AG04449 (cell line): ENCODE measurements around the gene KRT40.

ENCODE experiments used
- CTCF ChIA-PET: fragments of 350-600 bp; formaldehyde crosslinking; extraction: SDS; loops from one replicate; lab custom pipeline; 2021; ENCODE audit warnings: antibody characterized with exemption; lab: Yijun Ruan, JAX
- POLR2A ChIA-PET: fragments of 400-600, 350-600 bp; formaldehyde crosslinking; extraction: SDS; loops from one replicate; lab custom pipeline; 2020; ENCODE audit warnings: antibody characterized with exemption, inconsistent platforms; lab: Yijun Ruan, JAX
- DNase-seq: peaks from one replicate; pipeline ENCODE4 v3.0.0-alpha.2; 2010; ENCODE audit warnings: low read depth, low spot score
- H3K4me3 ChIP-seq: 2 replicates; pipeline ENCODE4 v1.5.1; 2011; ENCODE audit warnings: low read depth, mild to moderate bottlenecking, control low read depth, low read length
- TF ChIP-seq, protein P1 (sequence below): IDR thresholded peaks from one replicate; pipeline ENCODE4 v1.5.1; 2011; ENCODE audit warnings: mild to moderate bottlenecking, moderate library complexity, low read length, control low read depth, inconsistent platforms; ENCODE audit not compliant: insufficient read depth; ENCODE audit errors: missing control alignments

The KRT40 gene

DNA sequence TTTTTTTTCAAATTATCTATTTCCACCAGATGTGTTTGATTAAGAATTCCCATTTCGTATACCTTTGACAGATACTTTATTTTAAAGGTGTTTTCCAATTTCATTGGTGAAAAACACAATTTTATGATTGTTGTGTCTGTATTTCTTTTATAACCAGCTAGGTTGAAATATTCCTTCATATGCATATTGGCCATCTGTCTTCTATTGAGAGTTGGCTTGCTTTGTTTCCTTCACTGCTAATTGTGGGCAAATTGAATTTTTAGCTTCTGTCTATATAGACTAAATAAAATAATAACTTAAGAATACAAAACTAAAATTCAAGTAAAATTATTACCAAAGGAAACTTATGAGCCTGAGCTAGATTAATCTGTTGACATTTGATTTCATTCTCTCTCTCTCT lies 11.0 kb upstream of the KRT40 start:
- DNase-seq, result no peak
- CTCF ChIA-PET, result interaction anchor here (1.2 kb wide), 1 partner anchor 32 kb away, joined by 3 read pairs; no protein-coding TSS in a partner anchor
- TF ChIP-seq, protein P1, sequence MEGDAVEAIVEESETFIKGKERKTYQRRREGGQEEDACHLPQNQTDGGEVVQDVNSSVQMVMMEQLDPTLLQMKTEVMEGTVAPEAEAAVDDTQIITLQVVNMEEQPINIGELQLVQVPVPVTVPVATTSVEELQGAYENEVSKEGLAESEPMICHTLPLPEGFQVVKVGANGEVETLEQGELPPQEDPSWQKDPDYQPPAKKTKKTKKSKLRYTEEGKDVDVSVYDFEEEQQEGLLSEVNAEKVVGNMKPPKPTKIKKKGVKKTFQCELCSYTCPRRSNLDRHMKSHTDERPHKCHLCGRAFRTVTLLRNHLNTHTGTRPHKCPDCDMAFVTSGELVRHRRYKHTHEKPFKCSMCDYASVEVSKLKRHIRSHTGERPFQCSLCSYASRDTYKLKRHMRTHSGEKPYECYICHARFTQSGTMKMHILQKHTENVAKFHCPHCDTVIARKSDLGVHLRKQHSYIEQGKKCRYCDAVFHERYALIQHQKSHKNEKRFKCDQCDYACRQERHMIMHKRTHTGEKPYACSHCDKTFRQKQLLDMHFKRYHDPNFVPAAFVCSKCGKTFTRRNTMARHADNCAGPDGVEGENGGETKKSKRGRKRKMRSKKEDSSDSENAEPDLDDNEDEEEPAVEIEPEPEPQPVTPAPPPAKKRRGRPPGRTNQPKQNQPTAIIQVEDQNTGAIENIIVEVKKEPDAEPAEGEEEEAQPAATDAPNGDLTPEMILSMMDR, result no peak
- H3K4me3 ChIP-seq, result no peak overlapping the region
- POLR2A ChIA-PET, result no interaction called here

DNA sequence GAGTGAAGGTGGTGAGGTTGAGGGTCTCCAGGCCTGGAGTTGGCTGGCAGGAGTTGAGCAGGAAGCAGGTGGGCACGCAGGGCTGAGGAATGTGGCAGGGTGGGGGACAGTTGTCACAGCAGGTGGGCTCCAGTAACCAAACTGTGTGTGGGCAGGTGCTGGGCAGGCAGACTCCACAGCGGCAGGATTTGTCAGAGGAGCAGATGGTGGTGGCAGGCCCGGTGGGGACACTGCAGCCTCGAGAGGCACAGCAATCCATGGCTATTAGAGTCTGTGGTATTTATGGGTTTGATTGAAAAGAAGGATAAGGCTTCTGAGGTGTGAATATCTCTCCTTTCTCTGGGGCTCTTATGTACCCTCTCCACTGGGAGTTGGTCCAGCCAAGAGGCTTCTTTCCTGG lies 9.7 kb upstream of the KRT40 start, which contains the start of gene KRTAP3-3:
TSS of gene KRTAP3-3 (minus strand) at position 326 of the 400 bp plus-strand sequence. CDS start at position 259, 67 bp downstream.
- ChIA-PET CTCF (no interaction called here), POLR2A (no interaction called here)
- TF ChIP-seq, protein P1, result no peak
- no peak within 1 kb of the TSS for H3K4me3 ChIP-seq
- no peak for DNase-seq

DNA sequence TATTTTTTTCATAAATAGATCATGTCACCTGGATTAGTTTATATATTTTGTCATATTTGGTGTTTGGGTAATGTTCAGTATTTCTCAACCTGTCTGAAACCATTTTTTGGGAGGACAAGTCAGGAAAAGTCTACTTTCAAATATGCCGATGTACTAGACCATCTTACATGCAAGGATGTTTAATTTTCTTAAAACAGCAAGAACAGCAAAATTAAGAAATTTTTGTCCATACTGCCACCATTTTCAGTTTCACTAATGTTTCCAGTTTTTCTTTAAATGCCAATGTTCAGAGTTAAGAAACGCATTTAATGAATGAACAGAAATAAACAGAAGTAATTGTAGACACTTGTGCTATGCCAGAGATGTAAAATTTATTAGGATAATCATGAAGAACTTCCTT lies 9.0 kb upstream of the KRT40 start:
- H3K4me3 ChIP-seq, result no peak overlapping the region
- no peak for DNase-seq
- POLR2A ChIA-PET, result no interaction called here
- CTCF ChIA-PET, result interaction anchor here (1.2 kb wide), 1 partner anchor 14 kb away, joined by 3 read pairs; no protein-coding TSS in a partner anchor
- TF ChIP-seq, protein P1, result no peak

DNA sequence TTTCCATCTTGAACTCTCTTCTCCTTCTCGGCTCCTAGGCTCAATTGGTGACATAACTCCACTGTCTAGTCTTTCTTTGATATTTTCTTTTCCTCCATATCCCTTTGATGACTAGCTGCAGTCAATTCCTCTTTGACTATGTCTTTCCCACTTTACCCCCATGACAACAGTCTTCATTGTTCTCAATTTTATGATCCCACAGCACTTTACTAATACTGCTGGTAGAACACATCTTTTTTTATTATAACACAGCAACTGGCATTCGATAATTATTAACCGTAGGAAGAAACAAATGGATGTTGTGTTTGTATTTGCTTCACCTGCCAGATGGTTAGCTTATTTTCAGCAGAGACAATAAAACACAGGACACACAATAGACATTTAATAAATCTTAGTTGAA lies 8.5 kb upstream of the KRT40 start:
- DNase-seq, result no peak

GRCh38 chr17:40986920-40987319 lies 2.8 kb upstream of the KRT40 start:
- ChIA-PET CTCF (no interaction called here), POLR2A (no interaction called here)
- TF ChIP-seq, protein P1, result no peak
- no peak overlapping the region for H3K4me3 ChIP-seq
- DNase-seq, result no peak

More for the DNA sequence above, 8.5 kb upstream of the KRT40 start:
- POLR2A ChIA-PET, result no interaction called here
- CTCF ChIA-PET, result interaction anchor here (1.1 to 1.2 kb wide), 2 partner anchors 14 to 29 kb away, joined by 3 read pairs; no protein-coding TSS in a partner anchor
- H3K4me3 ChIP-seq, result no peak overlapping the region
- TF ChIP-seq, protein P1, result no peak

DNA sequence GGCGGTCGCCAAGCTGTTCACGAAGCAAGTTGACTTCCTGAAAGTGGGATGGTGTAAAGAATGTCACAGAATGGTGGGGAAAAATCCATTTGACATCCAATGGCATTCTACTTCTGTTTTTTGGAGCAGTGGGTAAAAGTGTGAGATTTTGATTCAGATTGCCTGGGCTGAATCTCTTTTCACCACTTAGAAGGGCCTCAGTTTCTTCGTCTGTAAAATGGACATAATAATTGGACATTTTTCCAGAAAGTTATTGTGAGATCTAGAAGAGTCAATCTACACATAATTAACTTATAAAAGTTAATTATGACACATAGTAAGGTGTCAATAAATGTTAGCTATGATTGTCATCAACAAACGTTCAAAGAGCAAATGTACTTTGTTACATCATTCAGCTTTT lies 3.0 kb downstream of the KRT40 start:
- no peak for DNase-seq
- ChIA-PET CTCF (interaction anchor here (0.9 to 2.0 kb wide), 3 partner anchors 14 to 57 kb away, joined by 3 to 6 read pairs (median 5); partner anchors contain the start of gene KRT39), POLR2A (no interaction called here)

More for the DNA sequence above, 3.0 kb downstream of the KRT40 start:
- TF ChIP-seq, protein P1, result no peak
- no peak overlapping the region for H3K4me3 ChIP-seq
